T-helper 1 cell treated with Interleukin-12 subunit alpha and Interleukin-12 subunit beta and Interleukin-4 antibody, amounts not matched to agents 30 ng/mL and 1 ng/mL, for 36 hours (primary cell): ENCODE data around the gene GGA3. TPM values are rescaled to one million over a fixed set of nuclear protein-coding genes. Genes with fewer than 3 reads are reported as not detected.
"Not testable (repeated sequence)": the region's sequence is repeated elsewhere in the genome, so short reads cannot be mapped to it uniquely, and the experiment has no call there.

ENCODE experiments used
- intact Hi-C: fragments of 100-400 bp; cut with micrococcal nuclease; formaldehyde crosslinking; loops from one replicate; pipeline ENCODE4 v1.15.1; 2024
- total RNA-seq: library from RNA; stranded (reverse); gene quantifications from 2 replicates; pipeline ENCODE4 v1.2.3, GENCODE V29; 2022

The GGA3 gene, protein sequence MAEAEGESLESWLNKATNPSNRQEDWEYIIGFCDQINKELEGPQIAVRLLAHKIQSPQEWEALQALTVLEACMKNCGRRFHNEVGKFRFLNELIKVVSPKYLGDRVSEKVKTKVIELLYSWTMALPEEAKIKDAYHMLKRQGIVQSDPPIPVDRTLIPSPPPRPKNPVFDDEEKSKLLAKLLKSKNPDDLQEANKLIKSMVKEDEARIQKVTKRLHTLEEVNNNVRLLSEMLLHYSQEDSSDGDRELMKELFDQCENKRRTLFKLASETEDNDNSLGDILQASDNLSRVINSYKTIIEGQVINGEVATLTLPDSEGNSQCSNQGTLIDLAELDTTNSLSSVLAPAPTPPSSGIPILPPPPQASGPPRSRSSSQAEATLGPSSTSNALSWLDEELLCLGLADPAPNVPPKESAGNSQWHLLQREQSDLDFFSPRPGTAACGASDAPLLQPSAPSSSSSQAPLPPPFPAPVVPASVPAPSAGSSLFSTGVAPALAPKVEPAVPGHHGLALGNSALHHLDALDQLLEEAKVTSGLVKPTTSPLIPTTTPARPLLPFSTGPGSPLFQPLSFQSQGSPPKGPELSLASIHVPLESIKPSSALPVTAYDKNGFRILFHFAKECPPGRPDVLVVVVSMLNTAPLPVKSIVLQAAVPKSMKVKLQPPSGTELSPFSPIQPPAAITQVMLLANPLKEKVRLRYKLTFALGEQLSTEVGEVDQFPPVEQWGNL
- 80.3 and 88.6 TPM in 2 replicates for total RNA-seq

DNA sequence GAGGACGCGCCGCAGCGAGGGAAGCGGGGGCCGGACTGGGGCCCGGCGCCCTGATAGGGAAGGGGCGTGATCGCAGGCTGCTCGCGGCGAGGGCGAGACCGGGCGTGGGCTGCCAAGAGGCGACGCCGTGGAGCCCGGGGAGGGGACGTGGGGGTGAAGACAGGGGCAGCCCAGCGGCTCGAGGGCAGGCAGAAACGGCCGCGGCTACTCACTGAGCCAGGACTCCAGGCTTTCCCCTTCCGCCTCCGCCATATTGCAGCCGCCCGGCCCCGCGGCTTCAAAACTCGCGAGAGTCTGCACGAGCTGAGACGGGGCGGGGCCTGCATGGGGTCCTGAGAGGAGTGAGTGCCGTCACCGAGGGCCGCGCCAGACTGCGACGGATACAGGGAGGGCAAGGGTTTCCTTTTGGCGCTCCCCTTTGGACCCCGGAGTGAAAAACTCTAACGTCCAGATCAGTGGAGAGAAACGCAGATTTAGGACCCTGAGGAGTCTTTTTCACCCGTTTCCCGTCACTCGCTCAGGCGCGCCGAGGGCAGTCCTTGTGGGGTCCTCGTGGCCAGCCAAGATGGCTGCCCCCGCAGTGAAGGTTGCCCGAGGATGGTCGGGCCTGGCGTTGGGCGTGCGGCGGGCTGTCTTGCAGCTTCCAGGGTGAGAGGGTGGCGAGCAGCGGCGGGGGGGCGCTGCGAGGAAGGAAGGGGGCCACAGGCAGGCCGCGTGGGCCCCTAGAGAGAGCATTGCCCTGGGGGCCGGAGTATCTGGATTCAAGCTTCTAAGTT is at the start of gene GGA3, which contains the start of gene MRPS7:
TSS of gene GGA3 (minus strand) at position 271 of the 776 bp plus-strand sequence. CDS start at position 252, 19 bp downstream.
TSS of gene MRPS7 (plus strand) at position 544 of the 776 bp plus-strand sequence. CDS start at position 566, 22 bp downstream.
- intact Hi-C loops, result loop anchor here (1.0 to 5.0 kb wide), 13 partner anchors 9 to 596 kb away; partner anchors contain the start of genes ARMC7, ATP5PD, GRB2 and JPT1

DNA sequence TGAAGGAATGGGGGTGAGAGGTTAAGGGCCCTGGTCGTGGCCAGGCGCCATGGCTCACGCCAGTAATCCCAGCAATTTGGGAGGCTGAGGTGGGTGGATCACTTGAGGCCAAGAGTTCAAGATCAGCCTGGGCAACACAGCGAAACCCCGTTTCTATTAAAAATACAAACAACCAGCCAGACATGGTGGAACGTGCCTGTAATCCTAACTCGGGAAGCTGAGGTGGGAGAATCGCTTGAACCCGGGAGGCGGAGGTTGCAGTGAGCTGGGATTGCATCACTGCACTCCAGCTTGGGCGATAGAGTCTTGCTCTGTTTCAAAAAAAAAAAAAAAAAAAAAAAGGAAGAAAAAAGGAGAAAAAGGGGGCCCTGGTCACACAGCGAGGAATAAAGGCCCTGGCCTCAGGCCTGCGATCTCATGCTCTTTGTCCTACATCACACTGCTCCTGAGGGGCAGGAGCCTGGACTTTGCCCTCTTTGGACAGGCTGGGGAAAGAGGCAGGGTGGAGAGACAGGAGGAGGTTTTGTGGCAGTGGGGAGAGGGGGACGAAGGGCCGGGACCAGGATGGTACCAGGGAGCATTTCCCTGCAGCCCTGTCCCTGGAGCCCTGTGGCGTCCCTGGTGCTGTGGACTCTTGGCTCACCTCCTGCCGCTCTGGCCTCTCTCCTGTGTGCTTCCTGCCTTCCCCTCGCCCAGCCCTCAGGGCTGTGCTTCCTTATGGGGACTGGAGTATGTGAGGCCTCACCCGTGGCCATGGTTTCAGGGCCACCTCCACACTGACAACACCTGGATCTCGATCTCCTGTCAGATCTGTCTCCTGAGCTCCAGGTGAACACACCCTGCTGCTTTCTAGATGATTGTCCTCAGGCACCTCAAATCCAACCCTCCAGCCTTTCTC is 47.6 kb upstream of the GGA3 start:
- intact Hi-C loops, result no loop called here

- intact Hi-C loops, result no loop called here
Observed at GRCh38 chr17:75307957-75308731, 46.7 kb upstream of the GGA3 start.

DNA sequence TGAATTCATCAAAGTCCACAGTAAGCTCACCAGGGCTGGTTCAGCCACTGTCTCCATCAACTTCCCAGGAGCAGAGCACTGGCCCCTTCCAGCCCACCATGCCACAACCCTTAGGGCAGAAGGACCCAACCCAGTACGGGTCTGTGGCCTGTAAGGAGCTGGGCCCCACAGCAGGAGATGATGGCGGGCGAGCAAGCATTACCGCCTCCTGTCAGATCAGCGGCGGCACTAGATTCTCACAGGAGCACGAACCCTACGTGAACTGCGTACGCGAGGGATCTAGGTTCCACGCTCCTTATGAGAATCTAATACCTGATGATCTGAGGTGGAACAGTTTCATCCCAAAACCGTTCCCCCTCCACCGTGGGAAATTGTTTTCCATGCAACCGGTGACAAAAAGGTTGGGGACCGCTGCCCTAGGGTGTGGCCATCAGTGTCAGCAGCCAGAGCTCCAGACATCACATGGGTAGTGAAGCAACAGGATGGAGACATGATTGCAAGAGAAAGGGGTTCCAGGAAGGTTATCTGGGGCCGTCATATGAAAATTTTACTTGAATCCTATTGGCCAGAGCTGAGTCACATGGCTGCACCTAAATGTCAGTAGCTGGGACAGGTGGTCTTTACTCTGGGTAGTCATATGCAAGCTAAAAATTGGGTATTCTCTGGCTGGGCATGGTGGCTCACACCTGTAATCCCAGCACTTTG is 40.2 kb upstream of the GGA3 start:
- intact Hi-C loops, result no loop called here

GRCh38 chr17:75301049-75301448 is 39.6 kb upstream of the GGA3 start:
- intact Hi-C loops, result no loop called here

GRCh38 chr17:75300280-75300679 is 38.9 kb upstream of the GGA3 start:
- intact Hi-C loops, result no loop called here

- intact Hi-C loops, result loop anchor here (1.0 to 5.0 kb wide), 2 partner anchors 28 to 42 kb away; no protein-coding TSS in a partner anchor
Observed at GRCh38 chr17:75295201-75296158, 34.1 kb upstream of the GGA3 start.

DNA sequence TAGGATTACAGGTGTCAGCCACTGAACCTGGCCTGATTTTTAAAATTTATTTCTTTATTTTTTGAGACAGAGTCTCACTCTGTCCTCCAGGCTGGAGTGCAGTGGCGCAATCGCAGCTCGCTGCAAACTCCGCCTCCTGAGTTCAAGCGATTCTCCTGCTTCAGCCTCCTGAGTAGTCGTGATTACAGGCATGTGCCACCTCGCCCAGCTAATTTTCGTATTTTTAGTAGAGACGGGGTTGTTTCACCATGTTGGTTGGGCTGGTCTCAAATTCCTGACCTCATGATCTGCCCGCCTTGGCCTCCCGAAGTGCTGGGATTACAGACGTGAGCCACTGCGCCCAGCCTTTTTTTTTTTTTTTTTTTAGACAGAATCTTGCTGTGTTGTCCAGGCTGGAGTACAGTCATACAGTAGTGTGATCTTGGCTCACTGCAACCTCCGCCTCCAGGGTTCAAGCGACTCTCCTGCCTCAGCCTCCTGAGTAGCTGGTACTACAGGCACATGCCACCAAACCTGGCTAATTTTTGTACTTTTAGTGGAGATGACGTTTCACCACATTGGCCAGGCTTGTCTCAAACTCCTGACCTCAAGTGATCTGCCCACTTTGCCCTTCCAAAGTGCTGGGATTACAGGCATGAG is 31.5 kb upstream of the GGA3 start:
- intact Hi-C loops, result not testable (repeated sequence)

DNA sequence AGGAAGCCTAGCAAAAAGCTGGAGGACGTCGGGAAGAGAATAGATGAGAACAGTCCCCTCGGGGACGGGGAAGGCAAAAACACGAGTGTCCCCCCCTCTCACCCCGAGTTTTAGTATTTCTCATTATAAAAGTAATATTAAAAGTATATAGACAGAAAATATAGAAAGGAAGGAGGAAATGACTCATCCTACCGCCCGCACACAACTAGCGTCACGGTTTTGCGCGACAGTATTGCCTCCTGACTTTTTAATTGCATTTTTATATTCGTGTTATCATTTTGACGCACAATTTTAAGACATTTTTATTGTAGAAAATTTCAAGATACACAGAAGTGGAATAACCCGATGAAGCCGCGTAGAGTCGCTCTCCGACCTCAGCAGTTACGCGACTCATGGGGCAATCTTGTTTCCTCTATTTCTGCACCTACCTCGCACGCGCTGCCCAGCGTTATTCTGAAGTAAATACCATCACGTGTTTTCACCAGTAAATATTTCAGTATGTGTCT is 28.5 kb upstream of the GGA3 start:
- intact Hi-C loops, result loop anchor here (1.0 to 2.0 kb wide), 14 partner anchors 19 to 494 kb away; partner anchors contain the start of genes ATP5PD, GGA3, GRB2 and KCTD2

- intact Hi-C loops, result loop anchor here (1.0 to 2.0 kb wide), 14 partner anchors 18 to 495 kb away; partner anchors contain the start of genes ATP5PD, GGA3, GRB2 and KCTD2
Observed at GRCh38 chr17:75289115-75289831, 27.9 kb upstream of the GGA3 start, which contains the start of gene SLC25A19. TSS of gene SLC25A19 (minus strand) at chr17:75289433. CDS start at chr17:75286764, 2,669 bp downstream.

GRCh38 chr17:75288770-75289114 is 27.3 kb upstream of the GGA3 start:
- intact Hi-C loops, result loop anchor here (1.0 to 2.0 kb wide), 14 partner anchors 17 to 496 kb away; partner anchors contain the start of genes ATP5PD, GGA3, GRB2 and KCTD2

DNA sequence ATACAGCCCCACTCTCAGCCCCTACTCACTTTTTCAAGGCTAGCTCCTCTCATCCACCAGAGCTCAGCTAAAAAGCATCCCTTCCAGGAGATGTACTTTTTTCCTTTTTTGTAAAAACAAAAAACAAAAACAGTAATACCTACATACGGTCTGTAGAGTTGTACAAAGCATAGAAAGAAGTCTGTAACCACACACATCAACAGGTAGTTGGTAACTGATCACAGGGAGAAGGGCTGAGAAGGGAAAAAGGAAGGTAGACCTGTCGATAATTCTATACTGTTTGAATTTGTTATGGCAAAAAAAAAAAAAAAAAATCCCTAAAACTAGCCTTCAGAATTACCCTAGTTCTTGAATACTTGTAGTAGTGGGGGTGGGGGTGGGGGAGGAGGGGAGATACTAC is 27.0 kb upstream of the GGA3 start:
- intact Hi-C loops, result loop anchor here (2.0 kb wide), 3 partner anchors 168 to 242 kb away; partner anchors contain the start of genes ATP5PD, KCTD2, LLGL2 and TMEM94

DNA sequence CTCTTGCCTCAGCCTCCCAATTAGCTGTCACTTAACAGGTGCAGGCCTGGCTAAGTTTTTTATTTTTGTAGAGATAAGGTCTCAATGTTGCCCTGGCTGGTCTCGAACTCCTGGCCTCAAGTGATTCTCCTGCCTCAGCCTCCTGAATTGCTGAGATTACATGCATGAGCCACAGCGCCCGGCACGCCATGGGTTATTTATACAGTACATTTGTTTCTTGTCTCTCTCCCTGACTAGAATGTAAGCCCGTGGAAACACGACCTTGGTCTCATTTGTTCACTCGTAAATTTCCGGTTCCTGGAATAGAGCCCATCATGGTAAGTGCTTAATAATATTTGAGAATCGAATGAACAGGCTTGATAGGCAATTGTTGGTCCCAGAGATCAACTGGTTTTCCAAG is 25.8 kb upstream of the GGA3 start:
- intact Hi-C loops, result no loop called here

- intact Hi-C loops, result no loop called here
Observed at GRCh38 chr17:75285123-75285522, 23.7 kb upstream of the GGA3 start.

DNA sequence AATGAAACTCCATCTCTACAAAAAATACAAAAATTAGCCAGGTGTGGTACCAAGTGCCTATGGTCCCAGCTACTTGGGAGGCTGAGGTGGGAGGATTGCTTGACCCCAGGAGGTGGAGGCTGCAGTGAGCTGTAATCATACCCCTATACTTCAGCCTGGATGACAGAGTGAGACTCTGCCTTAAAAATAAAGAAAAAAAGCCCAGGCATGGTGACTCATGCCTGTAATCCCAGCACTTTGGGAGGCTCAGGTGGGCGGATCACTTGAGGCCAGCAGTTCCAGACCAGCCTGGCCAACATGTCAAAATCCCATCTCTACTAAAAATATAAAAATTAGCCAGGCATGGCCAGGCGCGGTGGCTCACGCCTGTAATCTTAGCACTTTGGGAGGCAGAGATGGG is 18.8 kb upstream of the GGA3 start:
- intact Hi-C loops, result not testable (repeated sequence)

DNA sequence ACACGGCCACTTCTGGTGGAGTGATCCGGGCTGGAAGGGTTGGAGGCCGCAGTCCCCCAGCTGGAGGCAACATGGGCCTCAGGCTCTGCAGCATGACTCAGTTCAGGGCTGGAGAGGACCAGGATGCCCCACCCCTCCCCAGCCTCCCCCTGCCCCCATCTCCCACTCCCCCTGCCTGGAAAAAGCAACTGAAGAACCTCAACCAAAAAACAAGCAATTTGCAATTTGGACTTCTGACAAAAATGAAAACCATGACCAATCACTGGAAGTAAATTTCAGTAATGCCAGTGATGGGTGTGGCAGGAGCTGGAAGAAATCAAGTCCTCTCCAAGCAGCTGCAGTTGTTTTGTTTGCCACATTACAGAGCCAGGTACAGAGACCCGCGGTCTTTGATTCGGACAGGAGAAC is 16.3 kb upstream of the GGA3 start:
- intact Hi-C loops, result no loop called here
